IMR-90 (cell line): ENCODE measurements around the gene PHC2. TPM values are rescaled to one million over a fixed set of nuclear protein-coding genes. Genes with fewer than 3 reads are reported as not detected.

Experiments used
- ATAC-seq: fragments of 200-7000 bp; cut with Tn5 transposase; 2 replicates; pipeline ENCODE4 v1.9.1; 2020; ENCODE audit warnings: low read depth, mild to moderate bottlenecking, moderate library complexity
- BruUV-seq: library from RNA; stranded (reverse); fragments of 400-500 nt; replicated peaks from 2 replicates; lab custom pipeline; 2021; lab: Mats Ljungman, UMichigan
- CTCF ChIA-PET: fragments of 300-600 bp; formaldehyde crosslinking; extraction: SDS; loops from one replicate; lab custom pipeline; 2021; ENCODE audit warnings: antibody characterized with exemption; lab: Yijun Ruan, JAX
- POLR2A ChIA-PET: fragments of 300-600 bp; sonication (Branson Sonifier 250); formaldehyde crosslinking; loops from one replicate; lab custom pipeline; 2022; ENCODE audit warnings: antibody characterized with exemption; ENCODE audit not compliant: unreplicated experiment; lab: Charles Lee
- DNase-seq: peaks from one replicate; pipeline ENCODE4 v3.0.0; 2013
- H2AFZ ChIP-seq: replicated peaks from 2 replicates; pipeline ENCODE3; 2013; ENCODE audit warnings: low read length, mild to moderate bottlenecking; ENCODE audit not compliant: poor library complexity
- H2AK5ac ChIP-seq: 2 replicates; pipeline ENCODE4 v1.6.1; 2013; ENCODE audit warnings: low read depth, low read length, inconsistent platforms
- H2AK9ac ChIP-seq: replicated peaks from 2 replicates; pipeline ENCODE3; 2013; ENCODE audit warnings: mild to moderate bottlenecking, low read depth, low read length, moderate library complexity; ENCODE audit not compliant: poor library complexity
- H2BK120ac ChIP-seq: 2 replicates; pipeline ENCODE4 v1.6.1; 2013; ENCODE audit warnings: low read depth, low read length, inconsistent platforms
- H2BK15ac ChIP-seq: 3 replicates; pipeline ENCODE4 v1.6.1; 2013; ENCODE audit warnings: low read depth, low read length, inconsistent platforms
- H2BK20ac ChIP-seq: 2 replicates; pipeline ENCODE4 v1.6.1; 2013; ENCODE audit warnings: low read depth, mild to moderate bottlenecking, inconsistent platforms, low read length, moderate library complexity
- H2BK5ac ChIP-seq: 2 replicates; pipeline ENCODE4 v1.6.1; 2013; ENCODE audit warnings: mild to moderate bottlenecking, low read depth, low read length, inconsistent platforms; ENCODE audit not compliant: poor library complexity, severe bottlenecking
- H3K14ac ChIP-seq: replicated peaks from 2 replicates; pipeline ENCODE4 v1.6.1; 2013; ENCODE audit warnings: low read depth, low read length, inconsistent platforms
- H3K18ac ChIP-seq: 2 replicates; pipeline ENCODE4 v1.6.1; 2013; ENCODE audit warnings: low read depth, low read length, control low read depth
- H3K23ac ChIP-seq: 2 replicates; pipeline ENCODE4 v1.6.1; 2013; ENCODE audit warnings: low read depth, low read length, inconsistent platforms
- H3K27ac ChIP-seq: 2 replicates; pipeline ENCODE4 v1.5.1; 2013; ENCODE audit warnings: mild to moderate bottlenecking, control low read depth, low read length; ENCODE audit not compliant: insufficient read depth
- H3K27me3 ChIP-seq: 2 replicates; pipeline ENCODE4 v1.6.1; 2013; ENCODE audit warnings: low read length; ENCODE audit not compliant: control insufficient read depth, insufficient read depth
- H3K36me3 ChIP-seq: 2 replicates; pipeline ENCODE4 v1.6.1; 2013; ENCODE audit warnings: low read length, mixed read lengths; ENCODE audit not compliant: control insufficient read depth, insufficient read depth
- H3K4ac ChIP-seq: 2 replicates; pipeline ENCODE4 v1.6.1; 2013; ENCODE audit warnings: low read depth, low read length, inconsistent platforms
- H3K4me1 ChIP-seq: 2 replicates; pipeline ENCODE4 v1.6.1; 2013; ENCODE audit warnings: low read length, mixed read lengths; ENCODE audit not compliant: control insufficient read depth, insufficient read depth
- H3K4me2 ChIP-seq: 2 replicates; pipeline ENCODE4 v1.6.1; 2013; ENCODE audit warnings: low read depth, mild to moderate bottlenecking, control low read depth, low read length, moderate library complexity
- H3K4me3 ChIP-seq: 2 replicates; pipeline ENCODE4 v1.5.1; 2013; ENCODE audit warnings: low read depth, mild to moderate bottlenecking, control low read depth, low read length, moderate library complexity; ENCODE audit not compliant: insufficient read depth
- H3K56ac ChIP-seq: 2 replicates; pipeline ENCODE4 v1.6.1; 2013; ENCODE audit warnings: low read length, inconsistent platforms; ENCODE audit not compliant: insufficient read depth; ENCODE audit errors: extremely low read depth
- H3K79me1 ChIP-seq, 2 experiments: 2 replicates each; pipeline ENCODE4 v1.6.1; 2013; ENCODE audit warnings: low read length in 2 of 2, inconsistent platforms in 1 of 2, low read depth in 1 of 2
- H3K9ac ChIP-seq: 2 replicates; pipeline ENCODE4 v1.6.1; 2013; ENCODE audit warnings: low read depth, low read length, control low read depth
- H3K9me1 ChIP-seq: 2 replicates; pipeline ENCODE4 v1.6.1; 2013; ENCODE audit warnings: low read length, inconsistent platforms; ENCODE audit not compliant: insufficient read depth
- H3K9me3 ChIP-seq: 2 replicates; pipeline ENCODE4 v1.6.1; 2013; ENCODE audit warnings: low read length; ENCODE audit not compliant: control insufficient read depth, insufficient read depth
- H4K20me1 ChIP-seq: 2 replicates; pipeline ENCODE4 v1.6.1; 2013; ENCODE audit warnings: low read length, inconsistent platforms; ENCODE audit not compliant: insufficient read depth
- H4K5ac ChIP-seq: 2 replicates; pipeline ENCODE4 v1.6.1; 2013; ENCODE audit warnings: mild to moderate bottlenecking, low read depth, low read length, control low read depth
- H4K8ac ChIP-seq, 2 experiments: 2 replicates each; pipeline ENCODE4 v1.6.1; 2013; ENCODE audit warnings: low read depth in 2 of 2, low read length in 2 of 2, control low read depth in 1 of 2, inconsistent platforms in 1 of 2
- H4K91ac ChIP-seq: 2 replicates; pipeline ENCODE4 v1.6.1; 2013; ENCODE audit warnings: low read depth, low read length, inconsistent platforms; ENCODE audit not compliant: insufficient read depth
- CTCF ChIP-seq: conservative IDR thresholded peaks from 2 replicates; pipeline ENCODE4 v1.5.1; 2012; ENCODE audit warnings: mild to moderate bottlenecking, low read depth, low read length, improper control_type of control experiment
- FOS ChIP-seq: fragments of 150-350 bp; IDR thresholded peaks from 2 replicates; pipeline ENCODE4 v1.6.1; 2016; ENCODE audit warnings: low read depth, low read length
- NFE2L2 ChIP-seq: fragments of 150-350 bp; IDR thresholded peaks from 2 replicates; pipeline ENCODE4 v1.6.1; 2016; ENCODE audit warnings: low read depth, mild to moderate bottlenecking, low read length
- RAD21 ChIP-seq: IDR thresholded peaks from 2 replicates; pipeline ENCODE4 v1.6.1; 2012; ENCODE audit warnings: low read length, improper control_type of control experiment
- RCOR1 ChIP-seq: IDR thresholded peaks from 2 replicates; pipeline ENCODE4 v1.6.1; 2012; ENCODE audit warnings: mild to moderate bottlenecking, low read length, improper control_type of control experiment; ENCODE audit not compliant: insufficient replicate concordance
- WGBS, 2 experiments: methylation state at CpG; one replicate each; pipeline versions ENCODE4 v1.1.5 to v1.1.7; 2013; ENCODE audit warnings: missing lambda C conversion rate in 2 of 2; ENCODE audit not compliant: insufficient read length in 1 of 2; ENCODE audit errors: extremely low coverage in 2 of 2; 5-methylcytosine and 5-hydroxymethylcytosine counted together
- dilution Hi-C: fragments of 300-500 bp; cut with HindIII; formaldehyde crosslinking; loops from one replicate; pipeline ENCODE4 v1.14.3; 2018; ENCODE audit warnings: low sequenced_read_pairs; ENCODE audit not compliant: unreplicated experiment
- in situ Hi-C: fragments of 300-500 bp; cut with MboI; formaldehyde crosslinking; loops from 3 replicates; pipeline ENCODE4 v1.14.3; 2019; ENCODE audit warnings: low sequenced_read_pairs, inconsistent platforms, mixed read lengths
- intact Hi-C: fragments of 100-400 bp; cut with micrococcal nuclease; formaldehyde crosslinking; loops from 2 replicates; pipeline ENCODE4 v1.10.0; 2022
- polyA plus RNA-seq, 3 experiments: library from polyadenylated mRNA; depleted of rRNA; stranded (reverse); fragments of >200 nt; gene quantifications; 2 replicates each; pipeline ENCODE4 v1.2.3, GENCODE V29; 2012; ENCODE audit warnings: low replicate concordance in 1 of 3
- total RNA-seq: library from RNA; depleted of rRNA; stranded (reverse); fragments of >200 nt; gene quantifications from 2 replicates; pipeline ENCODE4 v1.2.3, GENCODE V29; 2012

The PHC2 gene
- total and polyA plus RNA-seq, 2 of the 4 experiments (the other 2 are of a cell fraction): 46.4 to 98.1 TPM

- POLR2A ChIA-PET: no interaction called here
- intact Hi-C loops: no loop called here
- CTCF ChIA-PET: interaction anchor here (1.2 kb wide), 1 partner anchor 13 kb away, joined by 4 read pairs; no protein-coding TSS in a partner anchor
Measured at GRCh38 chr1:33424610-33425009, 6.3 kb downstream of the PHC2 start.

More at GRCh38 chr1:33424610-33425009, 6.3 kb downstream of the PHC2 start:
- H3K4me1 ChIP-seq: peaks cover 2% of the 10 kb centered on the region
- H3K18ac ChIP-seq: no peak overlapping the region
- no peak overlapping the region for H4K91ac ChIP-seq
- no peak overlapping the region for H2BK15ac ChIP-seq
- BruUV-seq: no TSS peak
- no peak overlapping the region for H2BK120ac ChIP-seq
- no peak overlapping the region for H3K27ac ChIP-seq
- H3K56ac ChIP-seq: no peak overlapping the region
- no peaks in the 10 kb centered on the region for H3K27me3 ChIP-seq
- H4K20me1 ChIP-seq: no peaks in the 10 kb centered on the region
- no peak overlapping the region for H2AK5ac ChIP-seq
- H4K8ac ChIP-seq: no peak overlapping the region
- in situ Hi-C loops: no loop called here
- no peaks in the 10 kb centered on the region for H3K36me3 ChIP-seq
- TF ChIP-seq RAD21: no peak
- no peak for TF ChIP-seq CTCF
- no peak for TF ChIP-seq NFE2L2
- no peak for TF ChIP-seq RCOR1
- no peak for TF ChIP-seq FOS
- H4K5ac ChIP-seq: no peak overlapping the region
- no peak overlapping the region; the same call in 1 of the 2 replicates for H3K4me2 ChIP-seq
- H2AFZ ChIP-seq: no peak overlapping the region
- peak; percentile 31 for DNase-seq
- H3K9me1 ChIP-seq: 0 out of 2 replicates have a peak, but pooled peaks cover 3% of the 10 kb centered on the region
- peak overlapping the region; percentile 15 for H2BK5ac ChIP-seq
- peak; percentile 46; the same call in 1 of the 2 replicates for ATAC-seq
- H3K4me3 ChIP-seq: no peak overlapping the region
- dilution Hi-C loops: no loop called here
- no peak overlapping the region for H3K14ac ChIP-seq
- no peak overlapping the region for H3K23ac ChIP-seq
- no CpG with 5 or more reads among the region's 2 CpGs for WGBS, 2 experiments
- H2BK20ac ChIP-seq: no peak overlapping the region
- no peaks in the 10 kb centered on the region for H3K9me3 ChIP-seq
- peaks cover 11 to 33% of the 10 kb centered on the region in 2 experiments for H3K79me1 ChIP-seq
- no peak overlapping the region for H2AK9ac ChIP-seq
- H3K4ac ChIP-seq: no peak overlapping the region
- H3K9ac ChIP-seq: no peak overlapping the region
